HepG2 (cell line): ENCODE measurements around the gene FAM83G. TPM values are rescaled to one million over a fixed set of nuclear protein-coding genes. Genes with fewer than 3 reads are reported as not detected.

Experiments
- CBFB ChIP-seq: sonication (generic); formaldehyde crosslinking; IDR thresholded peaks from 2 replicates; pipeline ENCODE4 v1.4.0; 2020; ENCODE audit warnings: missing genetic modification reagents
- FOSL1 ChIP-seq: sonication (generic); formaldehyde crosslinking; IDR thresholded peaks from 2 replicates; pipeline ENCODE4 v1.9.0; 2021; ENCODE audit warnings: missing genetic modification reagents, borderline replicate concordance
- HDAC2 ChIP-seq: sonication (generic); formaldehyde crosslinking; IDR thresholded peaks from 2 replicates; pipeline ENCODE4 v1.4.0; 2020; ENCODE audit warnings: missing genetic modification reagents
- HMG20B ChIP-seq: conservative IDR thresholded peaks from 2 replicates; pipeline ENCODE4 v1.6.1; 2016; ENCODE audit warnings: missing genetic modification reagents, missing compliant biosample characterization
- MEIS2 ChIP-seq: sonication (generic); formaldehyde crosslinking; IDR thresholded peaks from 2 replicates; pipeline ENCODE4 v1.9.0; 2021; ENCODE audit warnings: mild to moderate bottlenecking, missing genetic modification reagents
- MIXL1 ChIP-seq: IDR thresholded peaks from 2 replicates; pipeline ENCODE4 v1.6.1; 2016
- NCOA2 ChIP-seq: sonication (generic); formaldehyde crosslinking; IDR thresholded peaks from 2 replicates; pipeline ENCODE4 v1.8.0; 2022; ENCODE audit warnings: inconsistent platforms
- PCBP2 ChIP-seq: fragments of 200-400 bp; formaldehyde crosslinking; optimal IDR thresholded peaks from 2 replicates; pipeline ENCODE3; 2018; ENCODE audit warnings: low read length, low read depth; ENCODE audit not compliant: poor library complexity, severe bottlenecking
- SMC3 ChIP-seq: IDR thresholded peaks from 2 replicates; pipeline ENCODE4 v1.6.1; 2011; ENCODE audit warnings: low read length, improper control_type of control experiment
- SOX5 ChIP-seq: IDR thresholded peaks from 2 replicates; pipeline ENCODE4 v1.6.1; 2016; ENCODE audit warnings: borderline replicate concordance
- TSC22D2 ChIP-seq: sonication (generic); formaldehyde crosslinking; IDR thresholded peaks from 2 replicates; pipeline ENCODE4 v1.5.1; 2020; ENCODE audit warnings: missing genetic modification reagents, mild to moderate bottlenecking, borderline replicate concordance
- ZFX ChIP-seq: sonication (generic); formaldehyde crosslinking; IDR thresholded peaks from 2 replicates; pipeline ENCODE4 v1.4.0; 2020; ENCODE audit warnings: mild to moderate bottlenecking, low read depth, missing genetic modification reagents, moderate library complexity
- ZNF331 ChIP-seq: sonication (generic); formaldehyde crosslinking; IDR thresholded peaks from 2 replicates; pipeline ENCODE4 v1.4.0; 2020; ENCODE audit warnings: missing genetic modification reagents
- ZNF629 ChIP-seq: sonication (generic); formaldehyde crosslinking; conservative IDR thresholded peaks from 2 replicates; pipeline ENCODE4 v1.5.0; 2020; ENCODE audit warnings: missing genetic modification reagents
- ZNF746 ChIP-seq: sonication (generic); formaldehyde crosslinking; IDR thresholded peaks from 2 replicates; pipeline ENCODE4 v1.8.0; 2022; ENCODE audit warnings: mild to moderate bottlenecking, missing genetic modification reagents
- ZNF766 ChIP-seq: sonication (generic); formaldehyde crosslinking; IDR thresholded peaks from 2 replicates; pipeline ENCODE4 v1.5.0; 2020; ENCODE audit warnings: missing genetic modification reagents, borderline replicate concordance
- ZNF768 ChIP-seq: sonication (generic); formaldehyde crosslinking; IDR thresholded peaks from 2 replicates; pipeline ENCODE4 v1.4.0; 2020; ENCODE audit warnings: missing genetic modification reagents
- polyA plus RNA-seq, 8 experiments: library from polyadenylated mRNA; depleted of rRNA in 3 of 8; stranded (reverse) in 7 of 8; unstranded in 1 of 8; fragments of >200 nt; fragmentation: Illumina TruSeq in 4 of 8; extraction: Trizol in 4 of 8; gene quantifications; 2 replicates each; pipeline versions ENCODE4 v1.2.1 to v1.2.3, GENCODE V29; 2011 to 2016; ENCODE audit warnings: low read depth in 4 of 8, missing spikeins in 1 of 8, mixed read lengths in 1 of 8; ENCODE audit not compliant: insufficient read depth in 1 of 8
- total RNA-seq, 5 experiments: library from RNA; depleted of rRNA; stranded (reverse); fragments of >200 nt; fragmentation: Illumina TruSeq; extraction: Trizol; gene quantifications; 2 replicates each; pipeline ENCODE4 v1.2.3, GENCODE V29; 2016; ENCODE audit warnings: low read depth in 1 of 5
- TF ChIP-seq, protein P1 (sequence below): sonication (generic); formaldehyde crosslinking; IDR thresholded peaks from 2 replicates; pipeline ENCODE4 v1.4.0; 2020; ENCODE audit warnings: missing genetic modification reagents
- TF ChIP-seq, protein P2 (sequence below): sonication (generic); formaldehyde crosslinking; IDR thresholded peaks from 2 replicates; pipeline ENCODE4 v1.4.0; 2020; ENCODE audit warnings: mild to moderate bottlenecking, missing genetic modification reagents
- TF ChIP-seq, protein P3 (sequence below): sonication (generic); formaldehyde crosslinking; IDR thresholded peaks from 2 replicates; pipeline ENCODE4 v1.5.1; 2020; ENCODE audit warnings: mild to moderate bottlenecking, missing genetic modification reagents, borderline replicate concordance

Gene FAM83G
- total and polyA plus RNA-seq, 2 of the 13 experiments (the other 11 are each of a cell fraction or from before 2014, with no cell fraction given): 13.7 to 18.6 TPM

DNA sequence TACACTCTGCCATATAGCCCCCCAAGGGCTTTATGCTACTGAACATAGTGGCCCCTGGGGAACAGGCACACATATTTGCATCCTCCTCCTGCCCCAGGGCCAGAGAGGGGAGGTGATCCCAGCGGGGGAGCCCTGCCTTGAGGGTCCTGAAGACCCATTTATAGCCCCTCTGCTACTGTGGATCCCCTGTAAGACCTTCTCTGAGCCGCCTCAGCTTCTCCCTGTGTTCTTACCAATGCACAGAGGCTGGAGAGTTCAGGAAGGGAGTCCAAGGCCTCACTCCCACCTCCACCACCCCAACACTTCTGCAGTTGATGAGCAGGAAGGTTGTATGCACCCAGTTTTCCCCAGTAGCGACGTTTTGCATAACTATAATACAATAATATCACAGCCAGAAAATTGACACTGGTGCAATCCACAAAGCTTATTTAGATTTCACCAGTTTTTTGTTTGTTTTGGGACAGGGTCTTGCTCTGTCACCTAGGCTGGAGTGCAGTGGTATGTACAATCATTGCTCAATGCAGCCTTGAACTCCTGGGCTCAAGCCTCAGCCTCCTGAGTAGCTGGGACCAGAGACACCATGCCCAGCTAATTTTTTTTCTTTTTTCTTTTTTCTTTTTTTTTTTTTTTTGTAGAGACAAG lies 1.3 kb upstream of the FAM83G start (continued):
- TF ChIP-seq, protein P1, sequence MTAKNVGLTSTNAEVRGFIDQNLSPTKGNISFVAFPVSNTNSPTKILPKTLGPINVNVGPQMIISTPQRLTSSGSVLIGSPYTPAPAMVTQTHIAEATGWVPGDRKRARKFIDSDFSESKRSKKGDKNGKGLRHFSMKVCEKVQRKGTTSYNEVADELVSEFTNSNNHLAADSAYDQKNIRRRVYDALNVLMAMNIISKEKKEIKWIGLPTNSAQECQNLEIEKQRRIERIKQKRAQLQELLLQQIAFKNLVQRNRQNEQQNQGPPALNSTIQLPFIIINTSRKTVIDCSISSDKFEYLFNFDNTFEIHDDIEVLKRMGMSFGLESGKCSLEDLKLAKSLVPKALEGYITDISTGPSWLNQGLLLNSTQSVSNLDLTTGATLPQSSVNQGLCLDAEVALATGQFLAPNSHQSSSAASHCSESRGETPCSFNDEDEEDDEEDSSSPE (CRISPR knock-in tag): peak; percentile 28; the same call in 1 of the 2 replicates
- TF ChIP-seq HMG20B (CRISPR knock-in tag): peak; percentile 66; the same call in 1 of the 2 replicates
- peak; percentile 85; the same call in 1 of the 2 replicates for TF ChIP-seq ZNF768 (CRISPR knock-in tag)
- peak; percentile 27 for TF ChIP-seq SMC3
- TF ChIP-seq HDAC2 (CRISPR knock-in tag): peak; percentile 80
- peak; percentile 45; the same call in 1 of the 2 replicates for TF ChIP-seq ZNF629 (CRISPR knock-in tag)
- TF ChIP-seq MIXL1 (CRISPR knock-in tag): peak; percentile 79
- TF ChIP-seq FOSL1: peak; percentile 34; the same call in 1 of the 2 replicates
- TF ChIP-seq TSC22D2 (CRISPR knock-in tag): 0 out of 2 replicates have a peak, but pooled peaks have one; percentile 30
- peak; percentile 74; the same call in 1 of the 2 replicates for TF ChIP-seq MEIS2 (CRISPR knock-in tag)
- peak; percentile 54; the same call in 1 of the 2 replicates for TF ChIP-seq CBFB (CRISPR knock-in tag)
- TF ChIP-seq SOX5 (CRISPR knock-in tag): peak; percentile 81; the same call in 1 of the 2 replicates
- no peak for TF ChIP-seq PCBP2
- TF ChIP-seq, protein P2, sequence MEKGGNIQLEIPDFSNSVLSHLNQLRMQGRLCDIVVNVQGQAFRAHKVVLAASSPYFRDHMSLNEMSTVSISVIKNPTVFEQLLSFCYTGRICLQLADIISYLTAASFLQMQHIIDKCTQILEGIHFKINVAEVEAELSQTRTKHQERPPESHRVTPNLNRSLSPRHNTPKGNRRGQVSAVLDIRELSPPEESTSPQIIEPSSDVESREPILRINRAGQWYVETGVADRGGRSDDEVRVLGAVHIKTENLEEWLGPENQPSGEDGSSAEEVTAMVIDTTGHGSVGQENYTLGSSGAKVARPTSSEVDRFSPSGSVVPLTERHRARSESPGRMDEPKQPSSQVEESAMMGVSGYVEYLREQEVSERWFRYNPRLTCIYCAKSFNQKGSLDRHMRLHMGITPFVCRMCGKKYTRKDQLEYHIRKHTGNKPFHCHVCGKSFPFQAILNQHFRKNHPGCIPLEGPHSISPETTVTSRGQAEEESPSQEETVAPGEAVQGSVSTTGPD: peak; percentile 81; the same call in 1 of the 2 replicates
- 0 out of 2 replicates have a peak, but pooled peaks have one; percentile 27 for TF ChIP-seq ZNF766 (CRISPR knock-in tag)
- TF ChIP-seq ZFX (CRISPR knock-in tag): 0 out of 2 replicates have a peak, but pooled peaks have one; percentile 8
- TF ChIP-seq, protein P3, sequence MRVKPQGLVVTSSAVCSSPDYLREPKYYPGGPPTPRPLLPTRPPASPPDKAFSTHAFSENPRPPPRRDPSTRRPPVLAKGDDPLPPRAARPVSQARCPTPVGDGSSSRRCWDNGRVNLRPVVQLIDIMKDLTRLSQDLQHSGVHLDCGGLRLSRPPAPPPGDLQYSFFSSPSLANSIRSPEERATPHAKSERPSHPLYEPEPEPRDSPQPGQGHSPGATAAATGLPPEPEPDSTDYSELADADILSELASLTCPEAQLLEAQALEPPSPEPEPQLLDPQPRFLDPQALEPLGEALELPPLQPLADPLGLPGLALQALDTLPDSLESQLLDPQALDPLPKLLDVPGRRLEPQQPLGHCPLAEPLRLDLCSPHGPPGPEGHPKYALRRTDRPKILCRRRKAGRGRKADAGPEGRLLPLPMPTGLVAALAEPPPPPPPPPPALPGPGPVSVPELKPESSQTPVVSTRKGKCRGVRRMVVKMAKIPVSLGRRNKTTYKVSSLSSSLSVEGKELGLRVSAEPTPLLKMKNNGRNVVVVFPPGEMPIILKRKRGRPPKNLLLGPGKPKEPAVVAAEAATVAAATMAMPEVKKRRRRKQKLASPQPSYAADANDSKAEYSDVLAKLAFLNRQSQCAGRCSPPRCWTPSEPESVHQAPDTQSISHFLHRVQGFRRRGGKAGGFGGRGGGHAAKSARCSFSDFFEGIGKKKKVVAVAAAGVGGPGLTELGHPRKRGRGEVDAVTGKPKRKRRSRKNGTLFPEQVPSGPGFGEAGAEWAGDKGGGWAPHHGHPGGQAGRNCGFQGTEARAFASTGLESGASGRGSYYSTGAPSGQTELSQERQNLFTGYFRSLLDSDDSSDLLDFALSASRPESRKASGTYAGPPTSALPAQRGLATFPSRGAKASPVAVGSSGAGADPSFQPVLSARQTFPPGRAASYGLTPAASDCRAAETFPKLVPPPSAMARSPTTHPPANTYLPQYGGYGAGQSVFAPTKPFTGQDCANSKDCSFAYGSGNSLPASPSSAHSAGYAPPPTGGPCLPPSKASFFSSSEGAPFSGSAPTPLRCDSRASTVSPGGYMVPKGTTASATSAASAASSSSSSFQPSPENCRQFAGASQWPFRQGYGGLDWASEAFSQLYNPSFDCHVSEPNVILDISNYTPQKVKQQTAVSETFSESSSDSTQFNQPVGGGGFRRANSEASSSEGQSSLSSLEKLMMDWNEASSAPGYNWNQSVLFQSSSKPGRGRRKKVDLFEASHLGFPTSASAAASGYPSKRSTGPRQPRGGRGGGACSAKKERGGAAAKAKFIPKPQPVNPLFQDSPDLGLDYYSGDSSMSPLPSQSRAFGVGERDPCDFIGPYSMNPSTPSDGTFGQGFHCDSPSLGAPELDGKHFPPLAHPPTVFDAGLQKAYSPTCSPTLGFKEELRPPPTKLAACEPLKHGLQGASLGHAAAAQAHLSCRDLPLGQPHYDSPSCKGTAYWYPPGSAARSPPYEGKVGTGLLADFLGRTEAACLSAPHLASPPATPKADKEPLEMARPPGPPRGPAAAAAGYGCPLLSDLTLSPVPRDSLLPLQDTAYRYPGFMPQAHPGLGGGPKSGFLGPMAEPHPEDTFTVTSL (CRISPR knock-in tag): peak; percentile 82; the same call in 1 of the 2 replicates
- TF ChIP-seq ZNF746: 0 out of 2 replicates have a peak, but pooled peaks have one; percentile 28
- TF ChIP-seq ZNF331: peak; percentile 70; the same call in 1 of the 2 replicates
- peak; percentile 89 for TF ChIP-seq NCOA2 (CRISPR knock-in tag)
